Kidney capillary endothelial cell (primary cell): ENCODE measurements around the gene MFNG.
A peak's percentile ranks its signal among the peaks of the same experiment; 100 is the strongest.

Experiments used
- DNase-seq: peaks from one replicate; pipeline ENCODE4 v3.0.0-alpha.2; 2018; ENCODE audit warnings: low spot score

Gene MFNG

GRCh38 chr22:37511395-37512104 lies 25.4 kb upstream of the MFNG start:
- no peak for DNase-seq

- DNase-seq = no peak
Measured at GRCh38 chr22:37510091-37510490, 23.9 kb upstream of the MFNG start.

DNA sequence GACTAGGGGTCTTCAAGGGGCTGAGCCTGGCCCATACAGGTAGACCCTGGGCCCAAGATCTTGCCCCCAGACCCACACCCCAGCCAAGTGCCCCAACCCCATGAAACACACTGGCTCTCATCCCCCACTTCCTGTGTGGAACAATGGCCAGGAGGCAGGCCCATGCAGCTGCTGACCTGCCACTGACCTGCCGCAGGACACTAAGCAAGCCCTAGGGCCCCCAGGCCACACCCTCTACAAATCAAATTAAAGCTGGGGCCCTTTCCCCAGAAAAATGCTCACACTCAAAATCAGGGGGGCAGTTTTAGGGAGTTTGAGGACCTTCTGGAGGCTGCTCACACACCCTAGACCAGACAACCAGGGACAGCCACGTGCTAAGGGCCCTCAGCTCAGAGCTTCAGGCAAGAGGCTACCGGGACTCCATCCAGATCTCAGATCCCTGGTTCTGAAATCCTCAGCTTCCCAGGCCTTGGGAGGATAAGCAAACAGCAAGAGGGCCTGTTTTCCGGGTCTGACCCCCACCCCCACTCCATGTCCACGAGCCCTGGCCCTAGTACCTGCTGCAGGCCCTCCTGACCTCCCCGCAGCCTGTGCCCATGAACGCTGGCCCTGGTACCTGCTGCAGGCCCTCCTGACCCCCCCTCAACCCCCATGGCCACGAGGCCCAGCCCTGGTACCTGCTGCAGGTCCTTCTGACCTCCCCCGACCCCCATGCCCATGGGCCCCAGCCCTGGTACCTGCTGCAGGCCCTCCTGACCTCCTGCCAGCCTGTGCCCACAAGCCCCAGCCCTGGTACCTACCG lies 23.1 kb upstream of the MFNG start:
- DNase-seq = peak; percentile 46

GRCh38 chr22:37508431-37508992 lies 22.3 kb upstream of the MFNG start:
- DNase-seq = peak; percentile 50

DNA sequence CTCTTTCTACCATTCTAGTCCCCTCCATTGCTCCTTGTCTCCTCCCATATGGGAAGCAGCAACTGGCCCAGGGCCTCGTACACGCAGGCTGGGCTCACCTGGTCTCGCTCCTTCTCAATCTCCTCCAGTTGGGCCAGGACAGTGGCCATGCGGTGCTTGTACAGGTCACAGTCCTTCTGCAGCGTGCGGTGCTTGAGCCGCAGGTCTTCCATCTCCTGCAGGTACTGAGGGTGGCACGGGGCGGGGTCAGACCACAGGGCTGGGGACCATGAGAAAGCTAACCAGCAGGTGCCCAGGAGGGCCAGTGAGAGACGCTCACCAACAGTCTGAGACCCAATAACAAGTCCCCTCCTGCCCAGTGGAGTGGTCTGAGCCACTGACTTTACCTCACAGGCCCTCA lies 21.5 kb upstream of the MFNG start:
- DNase-seq = no peak

- DNase-seq = no peak
Measured at GRCh38 chr22:37505989-37506388, 19.8 kb upstream of the MFNG start.

- DNase-seq = no peak
Measured at GRCh38 chr22:37505565-37505964, 19.4 kb upstream of the MFNG start.

DNA sequence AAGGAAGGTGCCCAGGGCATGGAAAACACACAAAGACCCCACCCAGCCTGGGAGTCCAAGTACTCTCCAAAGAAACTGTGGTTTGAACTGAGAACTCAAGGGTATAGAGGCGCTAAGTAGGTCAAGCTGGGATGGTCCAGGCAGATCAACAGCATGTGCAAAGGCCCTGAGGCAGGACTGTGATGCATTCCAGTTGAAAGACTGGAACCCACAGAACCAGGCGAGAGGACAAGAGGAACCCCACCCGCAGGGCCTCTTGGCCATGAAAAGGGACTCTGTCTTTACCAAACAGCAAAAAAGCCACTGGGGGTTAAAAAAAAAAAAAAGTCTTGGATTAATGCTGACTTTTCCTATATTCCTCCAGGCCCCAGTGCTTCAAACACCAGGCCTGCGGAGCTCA lies 18.8 kb upstream of the MFNG start:
- no peak for DNase-seq

- DNase-seq = no peak
Measured at GRCh38 chr22:37503850-37504249, 17.7 kb upstream of the MFNG start.

GRCh38 chr22:37503183-37503683 lies 17.0 kb upstream of the MFNG start:
- DNase-seq = no peak

DNA sequence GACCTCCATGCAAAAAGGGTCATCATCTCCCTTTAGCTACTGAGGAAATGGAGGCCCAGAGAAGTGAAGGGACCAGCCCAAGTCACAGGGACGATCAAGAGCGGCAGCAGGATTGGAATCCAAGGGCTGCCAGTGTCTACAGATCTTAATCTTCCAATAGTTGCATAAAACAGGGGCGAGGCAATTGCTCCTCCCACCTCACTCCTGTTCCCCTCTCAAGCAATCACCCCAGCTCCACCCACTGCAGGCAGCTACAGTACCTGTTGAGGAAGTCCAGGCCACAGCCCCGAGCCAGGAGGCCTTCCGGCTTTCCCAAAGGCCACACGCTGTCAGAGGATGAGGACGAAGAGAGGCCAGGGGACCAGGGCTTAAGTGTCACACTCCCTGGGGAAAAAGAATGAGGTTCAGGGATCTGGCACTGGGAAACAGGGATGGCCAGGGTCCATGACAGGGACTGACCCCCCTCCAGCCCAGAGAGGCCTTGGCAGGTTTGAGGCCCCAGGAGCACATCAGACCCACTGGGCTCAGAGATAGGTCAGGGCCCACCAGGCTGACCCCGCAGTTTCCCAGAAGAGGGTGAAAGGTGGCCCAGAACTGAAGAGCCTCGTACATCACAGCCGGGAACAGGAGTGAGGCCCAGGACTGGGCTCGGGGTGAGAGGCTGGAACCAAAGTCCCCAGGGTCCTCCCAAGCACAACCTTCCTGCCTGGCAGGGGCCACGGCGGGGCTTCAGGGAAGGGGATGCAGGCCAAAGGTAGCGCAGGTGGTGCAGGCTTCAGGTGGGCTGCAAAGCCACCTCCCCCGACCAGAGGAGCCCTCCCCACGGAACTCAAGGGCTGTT lies 16.4 kb upstream of the MFNG start:
- no peak for DNase-seq

GRCh38 chr22:37501610-37502341 lies 15.6 kb upstream of the MFNG start:
- peak; percentile 69 for DNase-seq

DNA sequence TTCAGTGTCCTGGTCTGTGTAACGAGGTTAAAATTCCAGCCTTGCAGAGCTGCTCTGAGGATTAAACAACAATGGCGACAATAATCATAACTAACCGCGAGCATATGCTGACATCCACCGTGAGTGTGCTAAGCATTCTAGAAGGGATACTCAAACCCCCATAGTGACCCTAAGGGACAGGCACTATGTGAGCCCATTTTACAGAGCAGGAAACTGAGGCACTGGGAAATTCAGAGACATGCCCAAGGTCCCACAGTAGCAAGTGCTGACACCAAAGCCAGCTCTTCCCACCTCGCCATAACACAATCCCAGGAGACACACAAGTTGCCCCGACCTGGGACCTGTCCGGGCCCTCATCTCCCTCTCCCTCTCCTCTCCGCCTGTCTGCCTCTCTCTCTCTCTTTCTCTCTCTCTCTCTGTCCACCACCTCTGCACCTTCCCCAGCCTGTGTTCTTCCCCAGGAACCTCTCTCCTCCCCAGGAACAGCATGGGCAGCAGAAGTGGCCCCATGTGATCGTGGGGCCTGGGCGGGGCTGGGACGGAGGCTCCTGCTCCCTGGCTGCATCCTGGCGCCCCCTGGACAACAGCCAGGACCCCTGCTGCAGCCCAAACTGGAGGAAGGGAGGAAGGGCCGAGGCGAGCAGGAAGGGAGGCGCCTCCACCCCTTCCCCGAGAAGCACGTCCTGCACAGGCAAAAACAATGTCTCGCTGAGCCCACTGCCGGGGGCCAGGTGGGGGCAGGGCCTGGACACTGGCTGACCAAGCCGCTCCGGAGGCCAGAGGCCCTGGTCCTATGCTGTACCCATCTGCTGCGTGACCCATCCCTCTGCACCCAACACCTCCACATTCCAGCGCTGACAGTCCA lies 14.8 kb upstream of the MFNG start:
- no peak for DNase-seq

- no peak for DNase-seq
Measured at GRCh38 chr22:37499789-37500540, 13.8 kb upstream of the MFNG start.

GRCh38 chr22:37499027-37499707 lies 13.0 kb upstream of the MFNG start:
- no peak for DNase-seq

- DNase-seq = no peak
Measured at GRCh38 chr22:37498289-37498909, 12.2 kb upstream of the MFNG start.

- DNase-seq = no peak
Measured at GRCh38 chr22:37497062-37497599, 10.9 kb upstream of the MFNG start.

DNA sequence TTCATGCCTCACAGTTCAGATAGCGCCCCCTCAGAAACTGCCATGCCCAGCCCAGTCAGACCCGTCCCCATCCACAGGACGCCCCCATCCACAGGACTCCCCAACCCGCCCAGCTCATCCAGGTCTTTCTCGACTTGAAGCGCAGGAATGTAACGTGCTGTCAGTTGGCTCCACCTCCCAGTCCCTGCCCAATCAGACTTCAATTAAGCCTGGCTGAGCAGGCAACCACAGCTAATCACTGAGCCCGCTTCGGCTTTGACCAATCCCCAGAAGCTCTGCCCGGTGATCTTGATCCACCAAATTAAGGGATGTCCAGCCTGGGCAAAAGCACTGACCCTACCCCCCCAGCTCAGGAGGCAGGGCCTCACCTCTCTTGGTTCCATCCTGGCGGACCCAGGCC lies 10.5 kb upstream of the MFNG start:
- no peak for DNase-seq
